H7 (cell line): ENCODE measurements around the gene ZFYVE28. TPM values are rescaled to one million over a fixed set of nuclear protein-coding genes. Genes with fewer than 3 reads are reported as not detected.
A peak's percentile ranks its signal among the peaks of the same experiment; 100 is the strongest.

Experiments
- DNase-seq: peaks from one replicate; pipeline ENCODE4 v3.0.0; 2012
- H3K27me3 ChIP-seq: 2 replicates; pipeline ENCODE4 v1.6.0; 2011; ENCODE audit warnings: mild to moderate bottlenecking, low read length; ENCODE audit not compliant: control insufficient read depth, insufficient read depth
- H3K36me3 ChIP-seq: replicated peaks from 2 replicates; pipeline ENCODE4 v1.5.1; 2011; ENCODE audit warnings: low read length; ENCODE audit not compliant: control insufficient read depth, insufficient read depth
- H3K4me3 ChIP-seq: 2 replicates; pipeline ENCODE4 v1.5.1; 2011; ENCODE audit warnings: low read depth, mild to moderate bottlenecking, control low read depth, low read length, moderate library complexity; ENCODE audit not compliant: insufficient read depth
- total RNA-seq: library from RNA; depleted of rRNA; stranded (reverse); fragments of >200 nt; shearing (Covaris generic); gene quantifications from 2 replicates; pipeline ENCODE4 v1.2.3, GENCODE V29; 2014

The ZFYVE28 gene
- total RNA-seq, 1 experiment from 2014 or later = 2.1 TPM

- no peak overlapping the region for H3K4me3 ChIP-seq
- no peaks in the 10 kb centered on the region for H3K36me3 ChIP-seq
- no peak for DNase-seq
- H3K27me3 ChIP-seq = no peaks in the 10 kb centered on the region
Measured at GRCh38 chr4:2273657-2274319, 144.7 kb downstream of the ZFYVE28 start.

- no peaks in the 10 kb centered on the region for H3K36me3 ChIP-seq
- H3K27me3 ChIP-seq = no peaks in the 10 kb centered on the region
- no peak for DNase-seq
- H3K4me3 ChIP-seq = no peak overlapping the region
Measured at GRCh38 chr4:2273221-2273620, 145.2 kb downstream of the ZFYVE28 start.

GRCh38 chr4:2272828-2273120, 145.7 kb downstream of the ZFYVE28 start:
- no peak overlapping the region for H3K4me3 ChIP-seq
- no peak for DNase-seq
- H3K27me3 ChIP-seq = no peaks in the 10 kb centered on the region
- H3K36me3 ChIP-seq = no peaks in the 10 kb centered on the region

- DNase-seq = no peak
- H3K27me3 ChIP-seq = no peaks in the 10 kb centered on the region
- no peaks in the 10 kb centered on the region for H3K36me3 ChIP-seq
- H3K4me3 ChIP-seq = no peak overlapping the region
Measured at GRCh38 chr4:2272026-2272827, 146.2 kb downstream of the ZFYVE28 start.

GRCh38 chr4:2271279-2272025, 147.0 kb downstream of the ZFYVE28 start:
- Histone ChIP-seq H3K36me3 (no peaks in the 10 kb centered on the region), H3K4me3 (no peak overlapping the region), H3K27me3 (no peaks in the 10 kb centered on the region)
- DNase-seq = no peak

- Histone ChIP-seq H3K36me3 (no peaks in the 10 kb centered on the region), H3K4me3 (no peak overlapping the region), H3K27me3 (no peaks in the 10 kb centered on the region)
- no peak for DNase-seq
Measured at GRCh38 chr4:2270341-2271165, 147.9 kb downstream of the ZFYVE28 start.

- DNase-seq = no peak
- Histone ChIP-seq H3K36me3 (no peaks in the 10 kb centered on the region), H3K4me3 (no peak overlapping the region), H3K27me3 (no peaks in the 10 kb centered on the region)
Measured at GRCh38 chr4:2269618-2270163, 148.8 kb downstream of the ZFYVE28 start.

GRCh38 chr4:2269206-2269531, 149.3 kb downstream of the ZFYVE28 start:
- Histone ChIP-seq H3K36me3 (no peaks in the 10 kb centered on the region), H3K4me3 (no peak overlapping the region), H3K27me3 (no peaks in the 10 kb centered on the region)
- DNase-seq = peak; percentile 83

- H3K27me3 ChIP-seq = no peaks in the 10 kb centered on the region
- H3K4me3 ChIP-seq = no peak overlapping the region
- no peaks in the 10 kb centered on the region for H3K36me3 ChIP-seq
- no peak for DNase-seq
Measured at GRCh38 chr4:2268357-2269205, 149.9 kb downstream of the ZFYVE28 start.

- no peak for DNase-seq
- no peaks in the 10 kb centered on the region for H3K36me3 ChIP-seq
- no peak overlapping the region for H3K4me3 ChIP-seq
- H3K27me3 ChIP-seq = peaks cover 3% of the 10 kb centered on the region; the same call in 1 of the 2 replicates
Measured at GRCh38 chr4:2267841-2268240, 150.6 kb downstream of the ZFYVE28 start.

GRCh38 chr4:2267320-2267811, 151.1 kb downstream of the ZFYVE28 start:
- no peak for DNase-seq
- no peak overlapping the region for H3K4me3 ChIP-seq

GRCh38 chr4:2266821-2267220, 151.6 kb downstream of the ZFYVE28 start:
- Histone ChIP-seq H3K4me3 (no peak overlapping the region), H3K27me3 (peaks cover 3% of the 10 kb centered on the region; the same call in 1 of the 2 replicates), H3K36me3 (no peaks in the 10 kb centered on the region)
- DNase-seq = no peak

More at GRCh38 chr4:2267320-2267811, 151.1 kb downstream of the ZFYVE28 start:
- H3K36me3 ChIP-seq = no peaks in the 10 kb centered on the region
- peaks cover 3% of the 10 kb centered on the region; the same call in 1 of the 2 replicates for H3K27me3 ChIP-seq

GRCh38 chr4:2266181-2266580, 152.3 kb downstream of the ZFYVE28 start:
- DNase-seq = no peak
- no peak overlapping the region for H3K4me3 ChIP-seq
- H3K36me3 ChIP-seq = no peaks in the 10 kb centered on the region
- H3K27me3 ChIP-seq = peaks cover 3% of the 10 kb centered on the region; the same call in 1 of the 2 replicates
